ENCODE data around the gene CAMSAP1.

- TF ChIP-seq CTCF (IDR thresholded peaks at IDR 0.05) (no peak), POLR2A (IDR thresholded peaks at IDR 0.05) (no peak)
Measured at GRCh38 chr9:135761845-135762168, 145.5 kb downstream of the CAMSAP1 start.
